HG02885 (cell line): ENCODE data around the gene NDUFB10.

Source experiments
- ATAC-seq: cut with Tn5 transposase; IDR thresholded peaks from one replicate; pipeline ENCODE4 v1.9.1; 2021; ENCODE audit warnings: mild to moderate bottlenecking; ENCODE audit not compliant: unreplicated experiment, poor library complexity

NDUFB10 gene

DNA sequence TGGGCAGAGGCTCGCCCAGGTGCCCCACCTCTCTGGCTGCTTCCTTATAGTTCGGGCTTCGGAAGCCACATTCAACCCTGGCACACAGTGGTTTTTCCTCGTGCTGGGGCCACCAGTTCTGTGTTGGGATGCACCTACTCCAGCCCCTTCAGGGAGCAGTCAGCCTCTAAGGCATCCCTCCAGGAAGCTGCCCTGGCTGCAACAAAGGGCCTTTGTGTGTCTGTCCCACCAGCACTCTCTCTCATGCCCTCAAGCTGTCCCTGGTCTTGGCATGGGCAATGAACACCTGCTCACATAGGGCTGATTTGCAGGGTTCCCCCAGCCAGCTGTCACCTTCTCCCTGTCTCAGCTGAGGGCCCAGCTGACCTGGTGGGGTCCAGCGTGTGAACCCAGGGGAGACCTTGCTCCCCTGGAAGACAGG is 22.7 kb downstream of the NDUFB10 start:
- ATAC-seq = no peak

DNA sequence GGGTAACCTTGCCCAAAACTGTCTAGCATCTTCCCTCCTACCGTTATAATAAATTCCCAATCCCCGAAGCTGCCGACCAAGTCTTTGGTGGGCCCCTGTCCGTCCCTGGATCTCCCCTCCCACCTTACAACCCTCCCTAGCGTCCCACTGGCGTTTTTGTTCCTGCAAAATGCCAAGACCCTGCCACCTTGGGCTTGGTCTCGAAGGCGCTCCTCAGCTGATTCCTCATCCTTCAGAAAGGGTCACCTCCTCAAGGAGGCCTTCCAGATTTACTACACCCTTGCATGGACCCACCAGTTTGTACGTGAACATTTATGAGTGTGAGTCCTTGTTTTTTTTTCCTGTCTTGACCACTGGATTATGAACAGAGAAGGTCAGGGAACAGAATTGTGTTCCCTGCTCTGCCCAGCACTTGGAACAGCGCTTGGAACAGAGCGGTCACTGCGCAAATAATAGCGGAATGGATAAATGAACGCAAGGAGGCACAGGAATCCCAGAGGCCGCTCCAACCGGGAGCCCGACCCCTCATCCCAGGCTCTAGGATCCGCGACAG is 23.7 kb downstream of the NDUFB10 start:
- no peak for ATAC-seq

DNA sequence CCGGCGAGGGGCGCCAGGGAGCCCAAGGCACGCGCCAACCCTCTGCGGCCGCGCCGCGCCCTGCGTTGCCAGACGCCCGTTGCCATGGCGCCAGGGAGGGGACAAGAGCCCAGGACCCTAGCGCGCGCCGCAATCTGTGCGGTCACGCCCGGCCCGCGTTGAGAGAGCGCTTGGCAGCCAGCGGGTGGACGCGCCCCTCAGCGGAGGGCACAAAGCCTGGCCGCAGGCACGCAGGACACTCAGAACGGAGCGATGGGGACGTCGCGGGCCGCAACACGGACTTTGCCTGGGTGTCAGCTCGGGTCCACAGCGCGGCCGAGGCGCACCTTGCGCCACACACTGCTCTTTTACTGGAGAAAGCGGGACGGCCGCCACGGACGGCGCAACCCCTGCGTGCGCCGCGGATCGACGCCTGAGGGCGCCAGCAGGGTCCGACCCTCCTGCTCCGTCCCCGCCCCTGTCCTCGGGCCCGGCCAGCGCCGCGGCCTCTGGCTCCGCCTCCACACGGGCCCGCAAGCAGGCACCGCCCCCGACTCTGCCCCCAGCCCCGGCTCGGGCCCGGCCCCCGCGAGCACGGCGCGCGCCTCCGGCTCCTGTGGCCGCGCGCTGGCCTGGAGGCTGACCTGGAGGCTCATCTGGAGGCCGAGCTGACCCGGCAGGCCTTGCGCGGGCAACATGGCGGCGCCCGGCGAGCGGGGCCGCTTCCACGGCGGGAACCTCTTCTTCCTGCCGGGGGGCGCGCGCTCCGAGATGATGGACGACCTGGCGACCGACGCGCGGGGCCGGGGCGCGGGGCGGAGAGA is 24.4 kb downstream of the NDUFB10 start, which contains the start of gene GFER:
TSS of gene GFER (plus strand) at position 650 of the 803 bp plus-strand sequence. CDS start at position 676, 26 bp downstream.
- ATAC-seq = peak; percentile 88

DNA sequence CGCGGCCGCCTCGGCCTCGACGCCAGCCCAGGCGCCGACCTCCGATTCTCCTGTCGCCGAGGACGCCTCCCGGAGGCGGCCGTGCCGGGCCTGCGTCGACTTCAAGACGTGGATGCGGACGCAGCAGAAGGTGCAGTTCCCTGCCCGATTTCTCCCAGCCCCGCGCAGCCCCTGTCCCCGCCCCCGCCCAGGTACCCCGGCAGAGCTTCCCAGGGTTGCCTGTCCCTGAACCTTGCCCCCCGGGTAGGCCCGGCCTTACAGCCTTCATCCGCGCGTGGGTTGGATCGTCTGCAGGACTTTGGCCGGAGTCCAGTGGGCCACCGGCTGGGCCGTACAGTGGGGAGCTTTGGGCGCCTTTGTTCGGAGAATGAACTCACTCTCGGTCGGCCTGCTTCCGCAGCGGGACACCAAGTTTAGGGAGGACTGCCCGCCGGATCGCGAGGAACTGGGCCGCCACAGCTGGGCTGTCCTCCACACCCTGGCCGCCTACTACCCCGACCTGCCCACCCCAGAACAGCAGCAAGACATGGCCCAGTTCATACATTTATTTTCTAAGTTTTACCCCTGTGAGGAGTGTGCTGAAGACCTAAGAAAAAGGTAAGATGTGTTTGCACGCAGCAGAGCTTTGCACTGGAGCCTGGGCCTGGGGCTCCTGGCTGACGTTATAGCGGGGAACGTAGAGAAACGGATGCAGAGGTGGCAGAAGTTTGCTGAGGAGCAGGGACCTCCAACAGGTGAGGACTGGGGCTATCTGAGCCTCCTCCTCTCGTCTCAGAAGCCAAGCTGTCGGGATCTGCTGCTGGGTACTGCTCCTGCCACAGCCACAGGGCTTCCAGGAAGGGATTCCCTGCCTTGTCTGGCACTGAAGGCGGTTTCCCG is 25.2 kb downstream of the NDUFB10 start:
- no peak for ATAC-seq

DNA sequence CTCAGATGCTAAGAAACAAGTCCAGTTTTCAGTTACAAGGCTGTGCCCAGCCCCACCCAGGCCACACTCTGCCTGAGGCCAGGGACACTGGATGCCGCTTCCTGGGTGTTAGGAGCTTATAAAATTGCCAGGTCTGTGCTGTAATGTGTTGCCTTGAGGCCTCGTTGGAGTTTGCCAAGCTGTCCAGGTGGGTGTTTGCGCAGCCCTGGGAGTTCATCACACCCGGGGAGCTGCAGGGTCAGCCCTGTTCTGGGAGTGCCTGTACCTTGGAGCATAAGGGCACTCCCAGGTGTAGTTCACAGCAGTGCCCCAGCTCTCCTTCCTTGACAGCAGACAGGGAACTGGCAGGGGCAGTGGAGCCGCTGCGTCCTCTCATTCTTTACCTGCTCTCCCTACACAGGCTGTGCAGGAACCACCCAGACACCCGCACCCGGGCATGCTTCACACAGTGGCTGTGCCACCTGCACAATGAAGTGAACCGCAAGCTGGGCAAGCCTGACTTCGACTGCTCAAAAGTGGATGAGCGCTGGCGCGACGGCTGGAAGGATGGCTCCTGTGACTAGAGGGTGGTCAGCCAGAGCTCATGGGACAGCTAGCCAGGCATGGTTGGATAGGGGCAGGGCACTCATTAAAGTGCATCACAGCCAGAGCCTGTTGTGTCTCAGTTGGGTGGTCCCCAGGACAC is 26.3 kb downstream of the NDUFB10 start:
- ATAC-seq = no peak

DNA sequence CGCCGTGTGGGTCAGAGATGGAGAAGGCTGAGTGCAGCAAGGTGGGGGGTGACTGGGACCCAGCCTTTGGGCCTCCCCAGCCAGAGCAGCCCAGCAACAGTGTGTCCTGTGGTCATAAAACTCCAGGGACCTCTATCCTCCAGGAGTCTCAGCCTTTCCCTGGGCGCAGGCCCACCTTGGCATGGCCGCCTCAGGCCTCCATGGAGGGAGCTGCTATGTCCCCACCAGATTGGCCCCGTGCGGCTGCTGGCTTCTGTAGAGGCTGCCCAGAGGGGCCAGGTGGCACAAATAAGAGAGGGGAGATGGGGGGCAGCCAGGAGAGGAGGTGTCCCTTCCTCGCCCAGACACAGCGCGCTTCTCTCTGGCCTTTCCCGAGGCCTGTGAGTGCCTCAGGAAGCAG is 27.9 kb downstream of the NDUFB10 start:
- ATAC-seq = no peak

DNA sequence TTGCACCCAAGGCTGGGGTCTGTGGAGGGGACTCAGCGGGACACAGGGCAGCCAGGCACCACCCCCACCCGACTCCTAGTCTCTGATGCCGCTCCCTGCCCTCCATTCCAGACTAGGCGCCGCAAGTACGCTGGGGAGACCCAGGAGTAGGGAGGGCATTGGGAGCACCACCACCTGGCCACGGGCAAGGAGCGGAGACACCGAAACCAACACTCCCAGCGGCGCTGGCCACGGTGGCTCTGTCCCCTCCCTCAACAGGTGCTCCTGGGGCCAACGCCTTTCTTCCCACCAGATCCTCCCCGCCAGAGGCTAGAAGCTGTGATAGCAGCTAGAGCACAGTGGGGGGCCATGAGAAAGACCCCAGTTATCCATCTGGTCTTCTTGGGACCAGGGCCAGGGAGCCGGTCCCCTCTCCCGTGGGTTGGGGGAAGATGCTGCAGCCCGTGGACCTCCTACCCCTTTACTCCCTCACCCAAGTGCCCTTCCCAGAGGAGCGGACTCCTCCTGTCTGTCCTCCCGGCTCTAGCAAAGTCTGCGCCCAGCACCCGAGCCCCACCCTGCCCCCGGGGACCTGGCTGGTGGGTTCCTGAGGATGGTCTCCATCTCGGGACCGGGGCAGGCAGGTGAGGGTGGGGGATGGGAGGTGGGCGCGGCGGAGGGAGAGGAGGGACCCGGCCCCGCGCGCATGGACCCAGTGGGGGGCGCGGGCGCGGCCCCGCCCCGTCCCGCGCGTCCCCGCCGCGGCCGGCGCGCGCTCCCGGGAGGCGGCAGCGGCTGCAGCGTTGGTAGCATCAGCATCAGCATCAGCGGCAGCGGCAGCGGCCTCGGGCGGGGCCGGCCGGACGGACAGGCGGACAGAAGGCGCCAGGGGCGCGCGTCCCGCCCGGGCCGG is 30.1 kb downstream of the NDUFB10 start, which contains the start of gene SYNGR3:
TSS of gene SYNGR3 (plus strand) at position 762 of the 892 bp plus-strand sequence. CDS start 133 bp downstream, outside the sequence.
- ATAC-seq = no peak

DNA sequence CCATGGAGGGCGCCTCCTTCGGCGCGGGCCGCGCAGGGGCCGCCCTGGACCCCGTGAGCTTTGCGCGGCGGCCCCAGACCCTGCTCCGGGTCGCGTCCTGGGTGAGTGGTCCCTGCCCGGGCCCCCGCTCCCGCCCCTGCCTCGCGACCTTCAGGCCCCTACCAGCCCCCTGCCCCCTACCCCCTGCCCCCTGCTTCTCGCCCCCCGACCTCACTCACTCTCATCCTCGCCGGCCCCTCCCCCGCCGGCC is 30.7 kb downstream of the NDUFB10 start:
- no peak for ATAC-seq

DNA sequence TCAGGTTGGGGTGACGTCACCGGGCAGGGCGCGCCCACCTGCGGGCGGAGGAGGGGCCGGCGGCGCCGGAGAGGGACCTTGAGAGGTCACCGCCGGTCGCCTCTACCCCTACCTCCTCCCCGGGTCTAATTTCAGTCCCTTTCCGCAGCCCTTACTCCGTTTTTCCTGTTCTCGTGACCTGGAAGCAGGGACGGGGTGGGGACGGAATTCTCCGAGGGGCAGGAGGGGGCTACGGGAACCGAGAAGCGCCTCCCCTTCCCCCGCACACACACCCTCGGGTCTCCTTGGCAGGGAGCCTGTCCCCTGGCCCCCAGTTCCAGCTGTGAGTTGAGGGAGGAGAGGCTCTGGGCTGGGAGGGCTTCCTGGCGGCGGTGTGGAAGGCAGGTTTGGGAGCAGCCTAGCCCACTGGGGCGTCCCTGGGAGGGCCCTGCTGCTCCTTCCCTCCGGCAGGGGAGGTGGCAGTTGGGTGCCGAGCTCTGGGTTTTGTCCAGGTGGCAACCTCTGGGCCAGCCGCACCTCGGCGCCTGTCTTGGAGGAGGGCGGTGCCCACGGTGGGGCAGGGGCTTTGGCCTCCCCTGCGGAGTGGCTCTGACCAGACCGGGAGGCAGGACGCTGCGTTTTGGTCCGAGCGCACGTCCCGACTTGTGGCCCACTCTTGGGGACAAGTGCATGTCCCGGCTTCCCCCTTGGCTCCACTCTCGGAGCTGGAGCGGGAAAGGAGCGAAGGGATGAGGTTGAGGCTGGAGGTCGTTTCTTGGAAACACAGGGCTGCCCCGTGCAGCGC is 31.2 kb downstream of the NDUFB10 start:
- no peak for ATAC-seq

DNA sequence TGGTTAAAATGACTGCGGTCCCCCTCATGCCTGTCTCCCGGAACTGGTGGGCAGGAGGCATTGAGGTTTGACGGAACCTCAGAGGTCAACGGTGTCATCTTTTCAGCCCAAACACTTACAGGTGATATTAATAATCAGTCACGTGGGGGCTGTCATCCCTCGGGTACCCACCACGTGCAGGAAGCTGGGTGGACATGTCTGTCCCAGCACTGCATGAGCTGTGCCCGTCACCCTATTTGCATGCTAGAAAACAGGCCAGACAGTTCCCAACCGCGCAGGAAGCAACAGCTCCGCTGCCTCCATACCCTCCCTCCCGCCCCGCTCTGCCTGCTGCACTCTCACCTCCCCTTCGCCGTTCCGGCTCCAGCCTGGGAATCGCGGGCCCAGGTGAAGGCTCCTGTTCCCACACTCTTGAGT is 31.8 kb downstream of the NDUFB10 start:
- no peak for ATAC-seq

DNA sequence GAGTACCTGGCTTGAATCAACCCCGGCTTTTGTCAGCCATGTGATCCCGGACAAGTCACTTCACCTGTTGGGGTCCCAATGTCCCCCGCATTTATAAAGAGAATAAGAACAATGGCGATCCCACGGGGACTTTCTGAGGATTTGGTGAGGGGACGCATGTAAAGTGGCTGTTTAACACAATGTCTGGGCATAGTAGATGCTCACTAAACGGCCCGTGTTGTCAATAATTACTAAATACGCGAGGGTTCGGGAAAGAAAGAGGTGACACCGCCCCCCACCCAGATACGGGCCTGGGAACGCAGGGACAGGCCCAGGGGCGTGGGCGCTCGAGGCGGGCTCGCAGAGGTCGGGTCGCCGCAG is 32.2 kb downstream of the NDUFB10 start:
- no peak for ATAC-seq

DNA sequence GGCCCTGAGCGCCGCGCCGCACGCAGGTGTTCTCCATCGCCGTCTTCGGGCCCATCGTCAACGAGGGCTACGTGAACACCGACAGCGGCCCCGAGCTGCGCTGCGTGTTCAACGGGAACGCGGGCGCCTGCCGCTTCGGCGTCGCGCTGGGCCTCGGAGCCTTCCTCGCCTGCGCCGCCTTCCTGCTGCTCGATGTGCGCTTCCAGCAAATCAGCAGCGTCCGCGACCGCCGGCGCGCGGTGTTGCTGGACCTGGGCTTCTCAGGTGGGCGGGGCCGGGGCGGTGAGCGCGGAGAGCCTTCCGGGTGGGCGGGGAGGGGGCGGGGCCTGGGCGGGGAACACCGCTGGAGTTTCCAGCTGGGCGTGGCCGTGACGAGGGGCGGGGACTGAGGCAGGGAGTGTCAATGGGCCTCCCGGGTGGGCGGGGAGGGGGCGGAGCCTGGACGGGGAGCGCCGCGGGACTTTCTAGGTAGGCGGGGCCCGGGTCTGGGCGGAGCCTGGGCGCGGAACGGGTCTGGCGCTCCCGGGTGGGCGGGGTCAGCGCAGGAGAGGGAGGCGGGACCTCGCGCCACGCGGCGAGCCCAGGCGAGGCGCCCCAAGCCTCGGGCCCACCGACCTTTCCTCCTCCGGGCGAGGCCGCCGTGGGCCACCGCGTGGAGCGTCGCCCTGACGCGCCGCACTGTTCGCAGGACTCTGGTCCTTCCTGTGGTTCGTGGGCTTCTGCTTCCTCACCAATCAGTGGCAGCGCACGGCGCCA is 32.8 kb downstream of the NDUFB10 start:
- ATAC-seq = peak; percentile 59

DNA sequence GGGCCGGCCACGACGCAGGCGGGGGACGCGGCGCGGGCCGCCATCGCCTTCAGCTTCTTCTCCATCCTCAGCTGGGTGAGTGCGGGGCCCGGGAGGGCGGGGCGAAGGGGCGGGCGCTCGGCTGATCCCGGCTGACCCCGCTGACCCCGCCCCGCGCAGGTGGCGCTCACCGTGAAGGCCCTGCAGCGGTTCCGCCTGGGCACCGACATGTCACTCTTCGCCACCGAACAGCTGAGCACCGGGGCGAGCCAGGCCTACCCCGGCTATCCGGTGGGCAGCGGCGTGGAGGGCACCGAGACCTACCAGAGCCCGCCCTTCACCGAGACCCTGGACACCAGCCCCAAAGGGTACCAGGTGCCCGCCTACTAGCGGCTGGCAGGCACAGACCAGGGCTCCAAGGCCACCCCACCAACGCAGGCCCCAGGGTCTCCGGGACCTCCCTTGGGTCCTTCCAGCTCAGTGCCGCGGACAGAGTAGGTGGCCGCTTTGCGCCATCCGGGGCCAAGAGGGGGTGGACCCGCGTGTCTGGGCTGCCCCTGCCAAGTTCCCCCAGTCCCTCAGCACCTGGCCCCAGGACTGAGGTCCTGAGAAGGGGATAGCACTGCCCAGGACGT is 33.5 kb downstream of the NDUFB10 start:
- ATAC-seq = no peak

DNA sequence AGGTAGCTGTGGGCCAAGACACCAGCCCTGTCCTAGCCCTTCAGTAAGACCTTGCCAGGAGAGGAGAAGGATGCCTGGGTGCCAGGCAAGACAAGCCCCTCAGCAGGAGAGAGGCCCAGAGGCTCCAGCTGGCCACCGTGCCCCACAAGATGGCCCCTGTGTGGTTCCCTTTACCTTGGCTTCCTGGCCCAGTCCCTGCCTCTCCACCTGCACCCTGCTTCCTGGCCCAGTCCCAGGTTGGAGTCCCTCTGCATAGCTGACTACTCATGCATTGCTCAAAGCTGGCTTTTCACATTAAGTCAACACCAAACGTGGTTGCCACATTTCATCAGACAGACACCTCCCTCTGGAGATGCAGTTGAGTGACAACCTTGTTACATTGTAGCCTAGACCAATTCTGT is 34.4 kb downstream of the NDUFB10 start:
- ATAC-seq = no peak

DNA sequence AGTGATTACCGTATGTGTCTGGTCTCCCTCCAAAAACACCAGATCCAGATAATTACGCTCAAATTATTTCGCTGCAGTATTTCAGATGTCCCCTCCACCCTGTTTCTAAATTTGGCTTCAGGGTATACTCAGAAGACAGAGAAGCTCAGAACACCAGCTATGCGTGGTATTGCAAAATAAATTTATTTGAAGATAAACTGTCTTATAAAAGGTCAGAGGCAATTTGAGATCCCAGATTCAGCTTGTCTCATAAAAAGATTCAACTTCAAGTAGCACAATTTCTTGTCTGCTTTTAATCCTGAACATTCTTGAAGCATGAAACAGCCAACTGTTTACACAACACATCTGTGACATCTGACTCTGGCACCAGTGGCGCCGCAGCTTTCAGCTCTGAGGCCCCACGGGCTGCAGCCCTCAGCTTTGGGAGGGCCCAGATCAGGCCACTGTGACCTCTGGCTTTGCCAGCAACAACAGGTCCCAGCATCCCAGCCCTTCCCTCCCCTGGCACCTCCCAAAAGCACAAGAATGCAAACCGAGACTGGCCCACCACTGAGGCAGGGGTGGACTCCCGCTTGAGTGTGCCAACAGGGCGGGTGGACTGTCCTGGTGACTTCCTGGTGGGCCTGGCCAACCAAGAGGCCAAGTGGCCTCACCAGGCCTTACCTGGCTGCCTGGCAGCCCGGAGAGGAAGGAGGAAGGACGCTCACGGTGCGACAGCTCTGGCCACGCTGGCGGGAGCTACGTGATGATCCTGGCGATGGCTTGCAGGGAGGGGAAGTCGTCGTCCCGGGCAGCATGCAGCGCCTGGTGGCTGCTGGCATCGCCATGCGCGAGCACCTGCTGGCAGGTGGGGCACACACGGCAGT is 38.4 kb downstream of the NDUFB10 start:
- ATAC-seq = no peak

DNA sequence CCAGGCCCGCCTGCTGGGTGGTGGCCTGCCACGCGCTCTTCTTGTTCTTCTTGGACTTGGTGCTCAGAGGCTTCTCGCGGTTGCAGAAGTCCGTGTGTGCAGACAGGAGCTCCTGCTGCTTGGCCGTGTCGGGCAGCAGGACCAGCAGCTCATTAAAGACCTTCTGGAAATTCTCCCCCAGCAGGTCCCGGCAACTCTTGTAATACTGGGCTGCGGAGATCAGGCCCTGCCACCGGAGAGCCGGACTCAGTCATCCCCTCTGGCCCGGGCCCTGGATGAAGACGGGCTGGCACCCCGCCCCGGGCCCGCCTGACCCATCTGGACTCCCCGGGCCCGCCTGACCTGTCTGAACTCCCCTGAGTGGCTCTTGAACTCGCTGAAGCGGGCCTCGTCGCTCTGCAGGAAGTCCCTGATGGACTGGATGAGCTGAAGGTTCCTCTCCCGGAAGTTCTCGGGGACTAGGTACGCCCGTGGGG is 39.1 kb downstream of the NDUFB10 start:
- no peak for ATAC-seq
